Peyer's patch (tissue), 4 donors: ENCODE results near the gene CNFN. TPM values are rescaled to one million over a fixed set of nuclear protein-coding genes. Genes with fewer than 3 reads are reported as not detected.

Source experiments
- DNase-seq, 3 donors: peaks; one replicate each; pipeline ENCODE4 v3.0.0-alpha.2; 2017 to 2019
- H3K27ac ChIP-seq, 4 donors: fragments of 200-600 bp; sonication (generic); one replicate each; pipeline ENCODE4 v1.5.1; 2016 to 2019
- H3K27me3 ChIP-seq, 2 donors: fragments of 200-600 bp; sonication (generic); one replicate each; pipeline ENCODE4 v1.5.1; 2019
- H3K36me3 ChIP-seq, 3 donors: fragments of 200-600 bp; sonication (generic); one replicate each; pipeline ENCODE4 v1.5.1; 2016 to 2019
- H3K4me1 ChIP-seq, 4 donors: fragments of 200-600 bp; sonication (generic); one replicate each; pipeline ENCODE4 v1.5.1; 2016 to 2019
- H3K4me3 ChIP-seq, 4 donors: fragments of 200-600 bp; sonication (generic); 1 replicate in 3 of 4; 2 replicates in 1 of 4; pipeline ENCODE4 v1.5.1; 2016 to 2019; ENCODE audit warnings: mild to moderate bottlenecking in 1 of 4
- H3K9me3 ChIP-seq, 4 donors: fragments of 200-600 bp; sonication (generic); one replicate each; pipeline ENCODE4 v1.5.1; 2016 to 2019; ENCODE audit warnings: mild to moderate bottlenecking in 1 of 4
- CTCF ChIP-seq, 6 experiments: fragments of 450-650 bp in 4 of 6; fragments of 200-600 bp in 2 of 6; sonication (generic) in 1 of 6; IDR thresholded peaks; one replicate each; pipeline ENCODE4 v1.5.1; 2017 to 2019; ENCODE audit warnings: antibody characterized with exemption in 6 of 6, mild to moderate bottlenecking in 3 of 6, moderate library complexity in 1 of 6
- POLR2A ChIP-seq, 2 donors: fragments of 450-650 bp; IDR thresholded peaks; one replicate each; pipeline ENCODE4 v1.5.1; 2017; ENCODE audit warnings: antibody characterized with exemption in 2 of 2, mild to moderate bottlenecking in 2 of 2, moderate library complexity in 2 of 2
- total RNA-seq, 4 donors: library from RNA; depleted of rRNA; stranded (reverse); fragments of >200 nt; gene quantifications; one replicate each; pipeline ENCODE4 v1.1.0, GENCODE V29; 2016

The CNFN gene
- total RNA-seq, 4 donors from 2014 or later, result 3.8 TPM; not detected in 3

- peak; percentile 76 to 97 (median 95) for DNase-seq
- Histone ChIP-seq H3K4me3 (peak overlapping the region; percentile 62 to 92 (median 70)), H3K27me3 (no peaks in the 10 kb centered on the region), H3K4me1 (peaks cover 0 to 37% (median 14%) of the 10 kb centered on the region in 4 donors), H3K27ac (peak overlapping the region; percentile 63 to 83 (median 77)), H3K36me3 (no peaks in the 10 kb centered on the region), H3K9me3 (no peaks in the 10 kb centered on the region)
- peak in 1 of 6 experiments; percentile 16 for TF ChIP-seq CTCF (IDR thresholded peaks at IDR 0.05)
- peak; percentile 24 to 77 for TF ChIP-seq POLR2A (IDR thresholded peaks at IDR 0.05)
These were observed 33.6 kb upstream of the CNFN start for GRCh38 chr19:42423462-42424344.

- Histone ChIP-seq H3K27me3 (no peaks in the 10 kb centered on the region), H3K4me3 (peak overlapping the region; percentile 62 to 92 (median 70)), H3K9me3 (no peaks in the 10 kb centered on the region), H3K36me3 (no peaks in the 10 kb centered on the region), H3K27ac (peak overlapping the region; percentile 63 to 83 (median 77)), H3K4me1 (peaks cover 0 to 37% (median 14%) of the 10 kb centered on the region in 4 donors)
- peak in 2 of 6 experiments; percentile 2 to 5 for TF ChIP-seq CTCF (IDR thresholded peaks at IDR 0.05)
- TF ChIP-seq POLR2A (IDR thresholded peaks at IDR 0.05), result no peak
- DNase-seq, result peak in 2 of 3 donors; percentile 48 to 87
These were observed 32.9 kb upstream of the CNFN start for GRCh38 chr19:42422901-42423461.

GRCh38 chr19:42422092-42422900 is 32.2 kb upstream of the CNFN start:
- Histone ChIP-seq H3K4me3 (peak overlapping the region; percentile 62 to 92 (median 70)), H3K9me3 (no peaks in the 10 kb centered on the region), H3K27me3 (no peaks in the 10 kb centered on the region), H3K27ac (peak overlapping the region; percentile 63 to 83 (median 77)), H3K36me3 (no peaks in the 10 kb centered on the region), H3K4me1 (peaks cover 0 to 37% (median 14%) of the 10 kb centered on the region in 4 donors)
- peak in 1 of 3 donors; percentile 56 for DNase-seq
- TF ChIP-seq CTCF (IDR thresholded peaks at IDR 0.05), result no peak
- no peak for TF ChIP-seq POLR2A (IDR thresholded peaks at IDR 0.05)

- peak in 1 of 3 donors; percentile 78 for DNase-seq
- no peak for TF ChIP-seq CTCF (IDR thresholded peaks at IDR 0.05)
- TF ChIP-seq POLR2A (IDR thresholded peaks at IDR 0.05), result peak in 1 of 2 donors; percentile 41
- Histone ChIP-seq H3K36me3 (no peaks in the 10 kb centered on the region), H3K27me3 (no peaks in the 10 kb centered on the region), H3K27ac (peak overlapping the region in 3 of 4 donors; percentile 63 to 82 (median 72)), H3K9me3 (no peaks in the 10 kb centered on the region), H3K4me1 (peaks cover 0 to 37% (median 14%) of the 10 kb centered on the region in 4 donors), H3K4me3 (peak overlapping the region in 1 of 4 donors; percentile 92)
These were observed 31.5 kb upstream of the CNFN start for GRCh38 chr19:42421591-42422031.

- peak overlapping the region in 2 of 4 donors; percentile 24 to 63 for H3K27ac ChIP-seq
- no peak for TF ChIP-seq POLR2A (IDR thresholded peaks at IDR 0.05)
- TF ChIP-seq CTCF (IDR thresholded peaks at IDR 0.05), result no peak
- no peak for DNase-seq
These were observed 31.0 kb upstream of the CNFN start for GRCh38 chr19:42421101-42421500.

More at GRCh38 chr19:42421101-42421500, 31.0 kb upstream of the CNFN start:
- peaks cover 0 to 37% (median 14%) of the 10 kb centered on the region in 4 donors for H3K4me1 ChIP-seq
- no peaks in the 10 kb centered on the region for H3K36me3 ChIP-seq
- no peaks in the 10 kb centered on the region for H3K27me3 ChIP-seq
- no peaks in the 10 kb centered on the region for H3K9me3 ChIP-seq
- no peak overlapping the region for H3K4me3 ChIP-seq
